ENCODE results near the gene OR2W3. TPM values are rescaled to one million over a fixed set of nuclear protein-coding genes. Genes with fewer than 3 reads are reported as not detected.

The OR2W3 gene
- total RNA-seq, 1 experiment from 2014 or later, result not detected

DNA sequence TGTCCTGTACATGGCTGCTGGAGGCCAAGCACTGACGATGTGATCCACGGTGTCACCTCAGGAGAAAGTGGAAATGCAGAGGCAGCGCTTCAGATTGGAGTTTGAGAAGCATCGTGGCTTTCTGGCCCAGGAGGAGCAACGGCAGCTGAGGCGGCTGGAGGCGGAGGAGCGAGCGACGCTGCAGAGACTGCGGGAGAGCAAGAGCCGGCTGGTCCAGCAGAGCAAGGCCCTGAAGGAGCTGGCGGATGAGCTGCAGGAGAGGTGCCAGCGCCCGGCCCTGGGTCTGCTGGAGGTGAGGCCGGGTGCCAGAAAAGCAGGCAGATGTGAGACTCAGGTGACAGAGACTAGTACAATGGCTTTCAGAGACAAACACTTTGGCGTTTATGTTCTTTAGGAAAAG is 30.7 kb upstream of the OR2W3 start:
- no peak overlapping the region for H3K27ac ChIP-seq (ENCODE audit: insufficient read length, low read depth, low read length)
- no peak overlapping the region for H3K4ac ChIP-seq (ENCODE audit: low read depth, low read length)
- no peak overlapping the region for H3K9ac ChIP-seq (ENCODE audit: extremely low read depth, insufficient read length, low read length)
- H2BK12ac ChIP-seq (ENCODE audit: insufficient read length, low read depth, low read length), result no peak overlapping the region
- no peak overlapping the region for H4K8ac ChIP-seq (replicated peaks; ENCODE audit: insufficient read length, low read depth, low read length)
- H3K4me3 Mint-ChIP-seq, result no peak overlapping the region
- no peak overlapping the region for H2BK15ac ChIP-seq (ENCODE audit: low read depth, low read length)
- no peak overlapping the region for H2BK20ac ChIP-seq (ENCODE audit: low read depth, low read length, poor library complexity, severe bottlenecking)
- H2BK5ac ChIP-seq (ENCODE audit: insufficient read length, low read length), result no peak overlapping the region
- no peak overlapping the region for H4K91ac ChIP-seq (ENCODE audit: insufficient read length, low read depth, low read length)
- no peaks in the 10 kb centered on the region for H3K27me3 ChIP-seq (ENCODE audit: insufficient read depth, low read length)
- H2AK5ac ChIP-seq (ENCODE audit: insufficient read length, low read length), result no peak overlapping the region
- no peak overlapping the region; the same call in 1 of the 2 replicates for H3K14ac ChIP-seq (ENCODE audit: insufficient read depth, low read length)
- H3T11ph ChIP-seq (ENCODE audit: low read length), result no peak overlapping the region
- no peak overlapping the region for H3K27ac Mint-ChIP-seq
- H3K9me3 ChIP-seq (ENCODE audit: control insufficient read depth, low read depth, low read length), result peaks cover 22% of the 10 kb centered on the region
- no peaks in the 10 kb centered on the region for H3K23me2 ChIP-seq (ENCODE audit: insufficient read length, low read depth, low read length, poor library complexity, severe bottlenecking)
- H3K56ac ChIP-seq (ENCODE audit: insufficient read length, low read depth, low read length), result no peak overlapping the region
- DNase-seq, result no peak
- no peak overlapping the region for H3K18ac ChIP-seq (ENCODE audit: insufficient read length, low read depth, low read length)
- peaks cover 53 to 54% of the 10 kb centered on the region in 2 experiments for H3K9me3 Mint-ChIP-seq
- TF ChIP-seq, protein P1, sequence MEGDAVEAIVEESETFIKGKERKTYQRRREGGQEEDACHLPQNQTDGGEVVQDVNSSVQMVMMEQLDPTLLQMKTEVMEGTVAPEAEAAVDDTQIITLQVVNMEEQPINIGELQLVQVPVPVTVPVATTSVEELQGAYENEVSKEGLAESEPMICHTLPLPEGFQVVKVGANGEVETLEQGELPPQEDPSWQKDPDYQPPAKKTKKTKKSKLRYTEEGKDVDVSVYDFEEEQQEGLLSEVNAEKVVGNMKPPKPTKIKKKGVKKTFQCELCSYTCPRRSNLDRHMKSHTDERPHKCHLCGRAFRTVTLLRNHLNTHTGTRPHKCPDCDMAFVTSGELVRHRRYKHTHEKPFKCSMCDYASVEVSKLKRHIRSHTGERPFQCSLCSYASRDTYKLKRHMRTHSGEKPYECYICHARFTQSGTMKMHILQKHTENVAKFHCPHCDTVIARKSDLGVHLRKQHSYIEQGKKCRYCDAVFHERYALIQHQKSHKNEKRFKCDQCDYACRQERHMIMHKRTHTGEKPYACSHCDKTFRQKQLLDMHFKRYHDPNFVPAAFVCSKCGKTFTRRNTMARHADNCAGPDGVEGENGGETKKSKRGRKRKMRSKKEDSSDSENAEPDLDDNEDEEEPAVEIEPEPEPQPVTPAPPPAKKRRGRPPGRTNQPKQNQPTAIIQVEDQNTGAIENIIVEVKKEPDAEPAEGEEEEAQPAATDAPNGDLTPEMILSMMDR (conservative IDR thresholded peaks at IDR 0.05), result no peak
- H3K36me3 Mint-ChIP-seq (ENCODE audit: insufficient read depth in 1 of 3, low read depth in 3 of 3), result peaks cover 0 to 22% (median 5%) of the 10 kb centered on the region in 3 experiments; a peak in 4 of 7 replicates
- no peak overlapping the region for H4K5ac ChIP-seq (ENCODE audit: insufficient read length, low read depth, low read length)
- H3K79me1 ChIP-seq (ENCODE audit: insufficient read depth, low read depth, low read length, poor library complexity, severe bottlenecking), result no peaks in the 10 kb centered on the region
- no peak overlapping the region for H2BK120ac ChIP-seq (ENCODE audit: low read depth, low read length, poor library complexity, severe bottlenecking)
- no peak overlapping the region for H3K4me2 ChIP-seq (ENCODE audit: insufficient read depth, insufficient read length, low read length)
- no peaks in the 10 kb centered on the region for H3K4me1 ChIP-seq (ENCODE audit: insufficient read depth, low read length)
- H3K23ac ChIP-seq (ENCODE audit: insufficient read length, low read depth, low read length), result no peak overlapping the region
- H4K20me1 ChIP-seq (ENCODE audit: control insufficient read depth, insufficient read depth, insufficient read length), result no peaks in the 10 kb centered on the region
- H3K4me1 Mint-ChIP-seq, result no peaks in the 10 kb centered on the region
- WGBS (ENCODE audit: extremely low coverage, insufficient read length, low lambda C conversion rate), result no CpG with 5 or more reads among the region's 17 CpGs
- H3K79me2 ChIP-seq (ENCODE audit: insufficient read depth, low read length), result no peaks in the 10 kb centered on the region
- no peaks in the 10 kb centered on the region; the same call in 1 of the 2 replicates for H3K27me3 Mint-ChIP-seq (ENCODE audit: low read depth)
- no peak overlapping the region for H2AFZ ChIP-seq (ENCODE audit: low read length)

All from H9 (cell line).